SIG-M5 treated with dmso at 0.1 percent for 504 hours (cell line): ENCODE measurements around the gene GET4.

Source experiments
- DNase-seq: peaks from one replicate; lab custom pipeline; 2025; ENCODE audit not compliant: unreplicated experiment; lab: John Stamatoyannopoulos, UW

Gene GET4, protein sequence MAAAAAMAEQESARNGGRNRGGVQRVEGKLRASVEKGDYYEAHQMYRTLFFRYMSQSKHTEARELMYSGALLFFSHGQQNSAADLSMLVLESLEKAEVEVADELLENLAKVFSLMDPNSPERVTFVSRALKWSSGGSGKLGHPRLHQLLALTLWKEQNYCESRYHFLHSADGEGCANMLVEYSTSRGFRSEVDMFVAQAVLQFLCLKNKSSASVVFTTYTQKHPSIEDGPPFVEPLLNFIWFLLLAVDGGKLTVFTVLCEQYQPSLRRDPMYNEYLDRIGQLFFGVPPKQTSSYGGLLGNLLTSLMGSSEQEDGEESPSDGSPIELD

DNA sequence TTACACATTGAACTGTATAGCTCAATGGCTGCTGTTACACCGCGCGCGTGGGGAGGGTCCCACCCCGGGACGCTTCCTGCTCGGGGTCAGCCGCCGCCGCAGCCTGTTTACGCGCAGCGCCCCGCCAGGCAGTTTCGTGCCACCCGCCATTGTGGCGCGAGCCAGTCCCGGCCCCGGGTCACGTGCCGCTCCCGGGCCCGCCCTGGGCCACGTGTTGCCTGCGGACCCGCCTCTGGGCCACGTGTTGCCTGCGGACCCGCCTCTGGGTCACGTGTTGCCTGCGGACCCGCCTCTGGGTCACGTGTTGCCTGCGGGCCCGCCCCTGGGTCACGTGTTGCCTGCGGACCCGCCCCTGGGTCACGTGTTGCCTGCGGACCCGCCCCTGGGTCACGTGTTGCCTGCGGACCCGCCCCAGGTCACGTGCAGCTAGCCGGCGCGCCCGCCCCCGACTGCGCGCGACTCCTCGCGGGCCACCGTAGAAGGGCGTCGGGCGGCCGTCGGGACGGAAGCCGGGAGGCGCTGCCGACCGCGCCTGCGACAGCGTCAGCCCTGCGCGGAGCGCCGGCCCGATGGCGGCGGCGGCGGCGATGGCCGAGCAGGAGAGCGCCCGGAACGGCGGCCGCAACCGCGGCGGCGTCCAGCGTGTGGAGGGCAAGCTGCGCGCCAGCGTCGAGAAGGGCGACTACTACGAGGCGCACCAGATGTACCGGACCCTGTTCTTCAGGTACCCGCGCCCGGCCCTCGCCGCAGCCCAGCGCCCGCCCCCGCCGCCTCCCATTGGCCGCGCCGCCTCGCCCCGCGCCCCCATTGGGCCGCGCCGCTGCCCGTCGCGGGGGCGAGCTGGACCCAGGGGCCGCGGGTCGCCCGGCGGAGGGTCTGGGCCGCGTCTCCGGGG is at the start of gene GET4:
GET4 (plus strand) TSS at position 478 of the 895 bp plus-strand sequence; CDS start at position 570, 92 bp downstream.
- peak; percentile 94 for DNase-seq

DNA sequence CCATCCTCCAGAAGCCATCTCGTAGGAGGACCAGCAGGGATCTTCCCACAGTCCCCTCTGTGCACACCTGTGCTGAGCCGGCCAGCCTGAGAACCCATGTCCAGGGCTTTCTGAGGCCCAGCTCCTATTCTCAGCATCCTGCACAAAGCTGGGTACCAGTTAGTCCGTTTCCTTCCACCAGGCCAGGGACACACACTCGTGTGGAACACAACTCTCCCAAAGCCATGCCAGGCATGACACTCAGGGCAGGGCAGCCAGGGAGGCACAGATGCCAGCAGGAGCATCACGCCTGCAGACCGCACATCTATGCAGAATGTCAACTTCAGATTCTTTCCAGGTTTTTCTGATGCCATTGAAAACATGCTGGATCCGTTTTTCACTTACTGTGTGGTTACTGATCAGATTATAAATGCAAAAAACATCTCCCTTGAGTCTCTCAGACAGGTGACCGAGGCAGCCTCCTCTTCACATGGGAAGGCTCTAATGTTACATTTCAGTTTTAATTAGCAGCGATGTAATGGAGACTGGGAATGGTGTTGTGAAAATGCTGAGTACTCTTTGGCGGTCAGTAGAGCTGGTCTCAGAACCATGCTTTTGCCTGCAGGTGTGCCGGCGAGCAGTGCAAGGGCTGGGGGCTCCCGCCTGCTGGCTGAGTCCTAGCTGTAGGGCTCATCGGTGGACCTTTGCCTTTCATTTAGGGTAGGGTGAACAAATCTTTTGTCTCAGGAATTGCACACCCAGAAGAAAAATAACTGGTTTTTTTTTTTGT is 47.4 kb upstream of the GET4 start:
- no peak for DNase-seq

DNA sequence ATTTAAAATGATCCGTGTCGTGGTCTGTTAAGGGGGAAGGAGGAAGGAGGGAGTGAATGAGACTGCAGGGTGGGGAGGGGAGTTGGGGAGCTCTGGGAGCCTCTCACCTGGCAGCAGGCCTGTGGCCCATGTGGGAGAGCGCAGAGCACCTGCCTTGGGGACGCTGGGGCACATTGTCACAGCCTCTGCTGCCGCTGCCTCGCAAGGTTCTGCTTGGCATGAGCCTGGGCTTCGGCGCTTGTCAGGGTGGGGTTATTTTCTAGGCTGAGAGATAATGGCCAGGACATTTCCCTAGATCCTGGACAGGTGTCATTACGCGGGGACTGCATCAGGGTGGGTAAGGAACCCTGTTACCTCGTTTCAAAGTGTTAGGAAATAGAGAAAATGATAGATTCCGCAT is 46.3 kb upstream of the GET4 start:
- no peak for DNase-seq

DNA sequence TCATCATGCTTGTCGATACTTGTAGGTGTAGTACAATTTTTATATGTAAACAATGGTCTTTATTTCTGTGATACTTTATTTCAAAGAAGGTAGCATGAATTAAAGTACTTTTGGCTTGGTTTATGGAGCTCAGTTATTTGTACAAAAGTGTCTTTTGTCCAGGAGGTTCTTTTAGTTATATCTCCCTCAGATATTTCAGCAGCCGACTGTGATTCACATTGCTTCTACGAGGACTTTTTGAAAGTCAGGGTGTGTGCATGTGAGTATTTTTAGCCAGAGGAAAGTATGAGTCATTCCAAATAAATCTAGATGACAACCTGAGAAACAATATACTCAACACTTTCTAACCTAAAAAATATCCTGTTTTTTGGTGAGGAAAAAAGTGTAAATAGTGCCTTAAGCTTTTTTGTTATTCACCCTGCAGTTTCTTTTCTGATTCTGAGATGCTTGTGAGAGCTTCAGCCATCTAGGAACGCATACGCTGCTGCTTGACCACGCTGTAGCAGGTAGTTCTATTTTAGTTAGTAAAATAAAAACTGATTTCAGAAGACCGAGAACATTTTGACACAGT is 44.7 kb upstream of the GET4 start:
- DNase-seq: peak; percentile 46

DNA sequence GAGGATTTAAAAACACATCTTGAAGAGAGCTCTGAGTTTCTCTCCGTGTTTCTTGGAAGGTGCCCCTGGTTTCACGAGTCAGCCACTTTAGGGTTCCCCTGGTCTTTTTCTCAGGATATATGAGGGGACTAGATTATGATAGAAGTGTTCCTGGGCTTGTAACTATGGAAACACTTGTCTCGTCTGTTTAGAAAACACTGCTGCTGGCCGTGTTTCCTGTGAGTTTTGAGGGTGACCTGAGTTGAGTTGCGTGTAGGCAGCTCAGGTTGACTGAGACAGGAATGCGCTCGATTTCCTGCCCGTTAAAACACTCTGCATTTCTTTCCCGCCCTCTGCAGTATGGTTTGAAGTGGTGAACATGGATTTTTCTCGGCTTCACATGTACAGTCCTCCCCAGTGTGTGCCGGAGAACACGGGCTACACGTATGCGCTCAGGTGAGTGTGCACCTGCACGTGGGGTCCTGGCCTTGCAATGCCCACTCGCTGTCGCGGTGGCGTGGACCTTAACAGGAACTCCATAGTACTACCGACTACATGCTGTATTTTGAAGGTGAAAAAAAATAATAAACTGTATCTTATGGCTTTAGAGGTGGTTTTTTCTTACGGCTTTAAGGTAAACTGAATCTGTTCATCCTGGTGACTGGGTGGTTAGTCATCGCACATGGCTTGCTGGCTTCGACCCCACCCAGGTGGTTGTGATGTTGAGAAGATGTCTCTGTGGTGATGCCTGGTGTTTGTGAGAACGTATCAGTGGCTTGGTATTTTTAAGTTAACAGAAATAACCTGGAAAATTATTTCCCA is 44.0 kb upstream of the GET4 start, which contains the start of gene SUN1:
SUN1 (plus strand) TSS at position 310 of the 801 bp plus-strand sequence; CDS start at position 359, 49 bp downstream.
- no peak for DNase-seq

DNA sequence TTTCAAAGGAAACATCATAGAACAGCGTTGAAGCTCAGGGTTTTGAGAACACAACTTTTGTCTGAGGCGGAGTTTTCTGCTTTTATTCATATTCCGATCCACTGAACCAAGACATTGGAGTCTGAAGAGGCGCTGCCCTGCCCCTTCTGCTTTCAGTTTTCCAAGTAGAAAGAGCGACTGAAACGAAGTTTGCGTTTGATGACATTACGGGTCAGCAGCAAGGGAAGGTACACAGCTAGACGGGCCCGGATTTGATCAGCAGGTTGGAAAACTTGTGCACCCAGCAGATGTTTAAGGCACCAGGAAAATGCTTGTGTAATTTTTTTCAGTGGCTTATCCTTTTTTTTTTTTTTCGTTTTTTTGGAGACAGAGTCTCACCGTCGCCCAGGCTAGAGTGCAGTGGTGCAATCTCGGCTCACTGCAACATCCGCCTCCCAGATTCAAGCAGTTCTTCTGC is 43.4 kb upstream of the GET4 start:
- no peak for DNase-seq

DNA sequence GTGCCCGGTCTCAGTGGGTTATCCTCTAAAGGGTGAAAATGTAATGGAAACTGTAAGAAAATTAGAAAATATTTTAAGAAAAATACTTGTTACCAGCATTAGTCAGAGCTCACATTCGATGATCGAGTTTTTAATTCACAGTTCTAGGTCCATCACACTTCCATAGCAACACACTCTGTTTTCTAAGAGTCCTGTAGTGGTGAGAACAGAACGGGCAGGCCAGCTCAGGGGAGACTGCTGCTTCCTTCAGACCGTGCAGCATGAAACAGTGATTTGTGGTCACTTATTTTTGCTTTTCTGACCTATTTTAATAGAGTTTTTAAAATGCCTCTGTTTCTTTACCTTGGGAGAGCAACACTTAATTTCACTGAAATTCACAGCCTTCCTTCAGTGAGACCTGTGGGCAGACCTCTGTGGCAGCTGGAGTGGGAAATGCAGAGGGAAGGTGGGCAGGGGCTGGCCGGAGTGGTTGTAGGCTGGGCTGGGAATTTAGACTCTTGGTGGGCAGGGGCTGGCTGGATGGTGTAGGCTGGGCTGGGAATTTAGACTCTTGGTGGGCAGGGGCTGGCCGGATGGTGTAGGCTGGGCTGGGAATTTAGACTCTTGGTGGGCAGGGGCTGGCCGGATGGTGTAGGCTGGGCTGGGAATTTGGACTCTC is 42.6 kb upstream of the GET4 start:
- no peak for DNase-seq

DNA sequence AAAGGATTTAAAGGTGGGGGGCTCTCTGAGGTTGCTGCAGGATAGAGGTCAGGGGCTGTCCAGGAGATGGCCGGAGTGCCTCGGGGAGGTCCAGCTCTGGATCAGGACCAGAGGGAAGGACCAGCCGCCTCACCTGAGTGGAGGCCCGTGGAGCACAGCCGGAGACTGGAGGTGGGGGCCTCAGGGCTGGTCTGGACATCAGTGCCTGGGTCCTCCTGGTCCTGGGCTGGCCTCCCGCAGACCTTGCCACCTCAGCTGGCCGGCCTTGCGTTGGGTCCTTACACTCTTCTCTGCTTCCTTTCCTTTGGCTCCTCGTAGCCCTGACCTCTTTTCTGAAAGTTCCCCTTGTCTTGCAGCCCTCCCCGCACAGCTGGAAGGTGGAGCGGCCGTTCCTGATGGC is 42.1 kb upstream of the GET4 start:
- no peak for DNase-seq

DNA sequence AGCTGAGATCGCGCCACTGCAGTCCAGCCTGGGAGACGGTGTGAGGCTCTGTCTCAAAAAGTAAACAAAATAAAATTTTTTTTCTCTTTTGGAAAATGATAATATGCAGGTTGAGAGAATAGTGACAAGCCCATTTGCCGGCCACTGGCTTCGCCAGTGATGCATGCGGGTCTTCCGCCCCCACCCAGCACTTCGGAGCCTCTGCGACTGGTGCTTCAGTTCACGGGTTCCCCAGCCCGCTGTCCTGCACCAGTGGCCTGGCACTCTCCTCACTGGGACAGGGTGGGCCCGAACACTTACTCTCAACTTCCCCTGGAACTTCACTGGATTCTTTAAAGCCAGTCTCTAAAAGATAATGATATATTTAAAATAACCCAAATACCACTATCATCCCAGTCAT is 41.3 kb upstream of the GET4 start:
- DNase-seq: no peak

DNA sequence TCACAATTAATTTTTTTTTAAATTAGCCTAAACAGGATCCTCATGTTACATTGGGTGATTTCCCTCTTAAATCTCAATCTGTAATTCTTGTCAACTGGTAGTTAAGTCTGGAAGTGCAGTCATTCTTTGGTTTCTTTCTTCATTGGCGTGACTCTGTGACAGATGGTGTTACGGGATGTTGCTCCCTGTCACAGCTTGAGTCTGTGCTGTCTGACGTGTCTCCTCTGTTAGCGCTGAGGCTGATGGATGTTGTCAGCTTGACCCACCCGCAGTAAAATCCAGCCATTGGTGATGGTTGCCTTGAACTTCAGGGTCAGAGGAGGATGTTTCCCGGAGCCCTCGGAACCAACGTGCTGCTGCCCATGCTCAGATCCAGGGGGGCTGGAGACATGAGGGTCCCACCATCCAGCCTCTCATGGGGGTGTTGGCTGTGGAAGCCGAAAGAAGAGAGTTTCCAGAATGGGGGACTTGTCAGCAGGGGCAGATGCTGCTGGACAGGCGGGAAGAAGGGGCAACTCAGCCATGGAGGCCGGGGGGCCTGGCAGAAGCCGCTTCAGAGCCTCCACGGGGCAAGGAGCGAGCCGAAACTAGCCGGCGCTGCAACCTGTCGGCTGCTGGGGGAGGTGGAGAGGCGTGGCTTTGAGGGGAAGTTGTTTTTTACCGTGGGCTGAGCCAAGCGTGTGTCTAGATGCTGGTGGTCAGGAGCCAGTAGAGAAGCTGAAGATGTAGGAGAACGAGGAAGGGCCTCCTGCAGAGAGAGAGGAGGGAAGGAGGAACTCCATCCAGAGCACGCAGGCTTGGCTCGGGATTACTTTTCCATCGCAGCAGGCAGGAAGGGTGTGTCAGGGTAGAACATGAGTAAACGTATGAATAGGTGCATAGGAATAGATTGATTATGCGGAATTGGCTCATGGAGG is 40.6 kb upstream of the GET4 start:
- DNase-seq: no peak

DNA sequence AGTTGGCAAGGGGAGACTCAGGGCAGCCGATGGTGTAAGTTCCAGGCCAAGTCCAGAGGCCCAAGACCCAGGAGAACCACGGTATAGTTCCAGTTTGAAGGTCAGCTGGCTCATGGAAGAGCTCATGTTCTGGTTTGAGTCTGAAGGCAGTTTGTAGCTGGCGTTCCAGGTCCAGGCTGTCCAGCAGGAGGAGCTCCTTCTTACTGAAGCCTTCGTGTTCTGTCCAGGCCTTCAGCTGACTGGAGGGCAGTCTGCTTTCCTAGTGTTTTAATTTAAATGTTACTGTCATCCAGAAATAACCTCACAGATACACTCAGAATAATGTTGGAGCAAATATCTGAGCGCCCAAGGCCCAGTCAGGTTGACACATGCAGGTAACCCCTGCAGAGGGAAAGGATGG is 39.9 kb upstream of the GET4 start:
- DNase-seq: peak; percentile 50

DNA sequence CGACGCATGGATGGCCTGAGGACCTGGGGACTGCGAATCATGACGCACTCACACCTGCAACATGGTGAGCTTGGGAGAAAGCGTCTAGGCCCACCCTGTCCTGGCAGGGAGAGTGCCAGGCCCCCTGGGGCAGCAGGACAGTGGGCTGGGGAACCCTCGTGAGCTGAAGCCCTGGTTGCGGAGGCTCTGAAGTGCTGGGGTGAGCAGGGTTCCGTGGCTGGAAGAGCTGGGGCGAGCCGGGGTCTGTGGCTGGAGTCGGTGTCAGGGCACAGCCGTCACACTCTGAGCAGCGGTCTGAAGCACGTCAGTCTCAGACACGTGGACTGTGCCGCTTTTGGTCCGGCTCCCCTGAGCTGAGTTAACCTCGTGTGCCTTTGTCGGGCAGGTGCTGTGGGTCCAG is 39.4 kb upstream of the GET4 start:
- no peak for DNase-seq

DNA sequence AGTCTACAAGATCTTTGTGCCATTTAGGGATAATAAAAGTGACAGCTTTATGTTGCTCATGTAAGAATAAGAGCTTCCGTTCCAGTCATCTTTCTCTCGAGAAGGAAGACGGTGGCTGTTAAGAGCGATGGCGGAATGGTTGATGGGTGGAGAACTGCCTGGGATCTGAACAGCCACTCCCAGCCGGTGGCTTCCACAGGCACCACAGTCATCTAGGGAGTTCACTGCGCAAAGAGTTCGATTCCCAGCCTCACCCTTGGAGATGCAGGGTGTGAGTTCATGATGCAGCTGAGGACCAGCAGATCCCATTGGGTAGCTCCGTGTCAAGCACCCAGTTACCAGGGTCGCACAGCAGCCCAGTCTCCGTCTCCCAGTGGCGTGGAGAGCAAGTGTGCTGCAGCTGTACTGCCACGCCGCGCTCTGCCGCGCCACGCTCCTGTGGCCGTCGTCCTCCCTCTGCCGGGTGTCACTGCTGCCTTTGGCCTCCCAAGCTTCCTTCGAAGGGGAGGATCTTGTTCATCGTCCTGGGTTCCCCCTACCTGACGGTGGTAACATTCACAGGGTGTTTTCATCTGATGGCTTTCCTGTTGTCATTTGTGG is 36.3 kb upstream of the GET4 start:
- no peak for DNase-seq

DNA sequence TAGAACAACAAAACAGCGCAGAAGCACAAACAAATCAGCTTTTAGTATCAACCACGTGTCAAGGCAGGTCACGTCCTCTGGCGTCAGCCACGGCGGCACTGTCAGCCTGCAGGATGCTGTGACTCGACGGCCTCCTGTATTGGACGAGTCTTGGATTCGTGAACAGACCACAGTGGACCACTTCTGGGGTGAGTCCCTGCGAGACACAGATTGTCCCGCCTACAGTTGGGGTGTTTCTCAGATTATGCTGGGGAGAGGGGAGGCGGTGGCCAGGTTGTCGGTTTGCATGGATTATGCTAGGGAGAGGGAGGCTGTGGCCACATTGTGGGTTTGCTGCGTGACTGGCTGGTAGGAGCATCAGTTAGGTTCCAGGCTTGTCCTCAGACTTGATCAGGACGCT is 34.4 kb upstream of the GET4 start:
- no peak for DNase-seq

DNA sequence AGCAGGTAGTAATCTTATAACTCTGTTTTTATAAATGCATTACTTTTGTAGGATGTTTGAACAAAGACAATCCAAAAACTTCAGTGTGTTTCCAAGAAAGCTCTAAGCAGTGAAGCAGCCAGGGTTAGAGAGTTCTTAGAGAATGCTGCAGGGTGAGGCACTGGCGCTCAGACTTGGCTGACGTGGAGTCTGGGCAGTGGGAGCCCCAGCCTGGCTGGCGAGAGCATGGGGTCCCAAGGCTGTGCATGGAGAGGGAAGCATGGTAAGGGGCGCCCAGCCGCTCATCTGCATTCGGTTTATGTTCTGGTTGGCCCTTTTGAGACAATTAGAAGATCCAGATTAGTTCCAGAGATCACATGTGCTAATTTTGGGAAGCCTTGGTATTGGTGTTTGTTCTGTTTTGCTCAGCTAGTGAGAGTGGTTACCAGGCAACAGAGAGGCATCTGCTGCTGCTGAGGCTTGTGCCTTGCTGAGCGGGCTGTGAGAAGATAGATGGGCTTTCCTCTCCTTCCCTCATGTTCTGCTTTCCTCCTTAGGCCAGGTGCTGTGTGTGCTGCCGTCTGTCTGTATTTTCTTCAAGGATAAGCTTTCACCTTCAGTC is 33.8 kb upstream of the GET4 start:
- DNase-seq: no peak

DNA sequence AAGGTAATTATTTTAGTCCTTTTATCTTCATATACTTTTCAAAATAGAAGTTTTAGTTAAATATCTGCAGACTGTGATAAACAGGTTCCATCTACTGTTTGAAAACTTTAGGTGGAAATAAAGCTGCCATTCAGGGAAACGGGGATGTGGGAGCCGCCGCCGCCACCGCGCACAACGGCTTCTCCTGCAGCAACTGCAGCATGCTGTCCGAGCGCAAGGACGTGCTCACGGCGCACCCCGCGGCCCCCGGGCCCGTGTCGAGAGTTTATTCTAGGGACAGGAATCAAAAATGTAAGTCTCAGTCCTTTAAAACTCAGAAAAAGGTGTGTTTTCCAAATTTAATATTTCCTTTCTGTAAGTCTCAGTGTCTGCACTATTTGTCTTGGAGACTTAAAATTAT is 33.1 kb upstream of the GET4 start:
- no peak for DNase-seq

DNA sequence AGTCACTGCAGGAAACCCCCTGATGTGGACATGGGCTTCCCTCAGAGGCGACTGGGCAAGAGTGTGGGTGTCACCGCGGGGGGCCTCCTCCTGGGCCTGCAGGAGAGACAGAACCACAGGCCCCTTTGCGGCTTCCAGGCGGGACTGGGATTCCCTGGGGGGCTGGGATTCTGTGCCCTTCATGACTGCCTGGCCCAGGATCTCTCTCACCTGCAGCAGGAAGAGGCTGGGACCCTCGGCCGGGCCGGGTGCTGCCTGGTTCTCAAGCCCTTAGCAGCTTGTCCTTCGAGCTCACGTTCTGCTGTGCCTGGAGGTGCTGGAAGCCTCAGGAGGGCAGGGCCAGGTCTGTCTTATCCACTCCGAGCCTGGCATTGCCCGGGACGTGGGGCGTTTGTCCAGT is 32.3 kb upstream of the GET4 start:
- no peak for DNase-seq

DNA sequence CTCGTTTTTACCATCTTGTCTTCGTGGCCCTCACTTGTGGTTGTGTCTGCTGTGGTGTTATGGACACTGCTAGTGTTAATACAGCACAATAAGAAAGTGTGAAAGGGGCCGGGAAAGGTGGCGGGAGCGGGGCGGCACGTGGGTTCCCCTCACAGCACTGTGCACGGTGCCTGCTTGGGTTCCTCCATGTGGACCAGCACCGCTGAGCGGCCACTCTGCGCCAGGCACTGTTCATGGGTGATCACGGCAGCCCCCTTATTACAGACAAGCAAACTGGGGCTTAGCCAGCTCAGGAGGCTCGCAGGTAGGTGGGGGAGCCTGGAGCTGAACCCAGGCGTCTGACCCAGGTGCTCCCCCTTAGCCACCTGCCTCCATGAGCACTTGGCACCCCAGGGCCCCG is 31.8 kb upstream of the GET4 start:
- DNase-seq: no peak
